Fibroblast of pulmonary artery (primary cell): ENCODE data around the gene CARD10.

ENCODE experiments used
- DNase-seq: peaks from one replicate; pipeline ENCODE4 v3.0.0-alpha.2; 2010; ENCODE audit warnings: low read depth
- H3K4me3 ChIP-seq: replicated peaks from 2 replicates; pipeline ENCODE4 v1.5.1; 2011; ENCODE audit warnings: low read depth, mild to moderate bottlenecking, control low read depth, low read length, moderate library complexity
- TF ChIP-seq, protein P1 (sequence below): IDR thresholded peaks from 2 replicates; pipeline ENCODE4 v1.5.1; 2011; ENCODE audit warnings: mild to moderate bottlenecking, control low read depth, low read length, inconsistent platforms; ENCODE audit errors: missing control alignments

The CARD10 gene

DNA sequence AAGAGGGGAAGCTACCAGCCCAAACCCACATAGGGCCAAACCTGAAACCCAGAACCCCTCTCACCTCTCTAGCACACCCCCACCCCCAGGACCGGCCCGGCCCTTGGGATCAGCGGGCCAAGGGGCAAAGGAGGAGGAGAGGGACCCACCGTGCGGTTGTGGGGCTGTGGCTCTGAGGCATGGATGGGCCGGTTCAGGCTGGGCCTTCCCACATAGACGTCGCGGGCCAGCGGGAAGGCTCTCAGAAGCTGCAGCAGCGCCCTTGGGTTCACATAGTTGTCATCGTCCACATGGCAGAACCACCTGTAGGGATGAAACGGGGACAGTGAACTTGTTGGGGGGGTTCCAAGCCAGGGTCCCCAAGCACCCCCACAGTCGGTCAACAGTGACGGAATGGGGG lies 40.0 kb downstream of the CARD10 start:
- DNase-seq = no peak
- TF ChIP-seq, protein P1, sequence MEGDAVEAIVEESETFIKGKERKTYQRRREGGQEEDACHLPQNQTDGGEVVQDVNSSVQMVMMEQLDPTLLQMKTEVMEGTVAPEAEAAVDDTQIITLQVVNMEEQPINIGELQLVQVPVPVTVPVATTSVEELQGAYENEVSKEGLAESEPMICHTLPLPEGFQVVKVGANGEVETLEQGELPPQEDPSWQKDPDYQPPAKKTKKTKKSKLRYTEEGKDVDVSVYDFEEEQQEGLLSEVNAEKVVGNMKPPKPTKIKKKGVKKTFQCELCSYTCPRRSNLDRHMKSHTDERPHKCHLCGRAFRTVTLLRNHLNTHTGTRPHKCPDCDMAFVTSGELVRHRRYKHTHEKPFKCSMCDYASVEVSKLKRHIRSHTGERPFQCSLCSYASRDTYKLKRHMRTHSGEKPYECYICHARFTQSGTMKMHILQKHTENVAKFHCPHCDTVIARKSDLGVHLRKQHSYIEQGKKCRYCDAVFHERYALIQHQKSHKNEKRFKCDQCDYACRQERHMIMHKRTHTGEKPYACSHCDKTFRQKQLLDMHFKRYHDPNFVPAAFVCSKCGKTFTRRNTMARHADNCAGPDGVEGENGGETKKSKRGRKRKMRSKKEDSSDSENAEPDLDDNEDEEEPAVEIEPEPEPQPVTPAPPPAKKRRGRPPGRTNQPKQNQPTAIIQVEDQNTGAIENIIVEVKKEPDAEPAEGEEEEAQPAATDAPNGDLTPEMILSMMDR = no peak
- H3K4me3 ChIP-seq = no peak overlapping the region

DNA sequence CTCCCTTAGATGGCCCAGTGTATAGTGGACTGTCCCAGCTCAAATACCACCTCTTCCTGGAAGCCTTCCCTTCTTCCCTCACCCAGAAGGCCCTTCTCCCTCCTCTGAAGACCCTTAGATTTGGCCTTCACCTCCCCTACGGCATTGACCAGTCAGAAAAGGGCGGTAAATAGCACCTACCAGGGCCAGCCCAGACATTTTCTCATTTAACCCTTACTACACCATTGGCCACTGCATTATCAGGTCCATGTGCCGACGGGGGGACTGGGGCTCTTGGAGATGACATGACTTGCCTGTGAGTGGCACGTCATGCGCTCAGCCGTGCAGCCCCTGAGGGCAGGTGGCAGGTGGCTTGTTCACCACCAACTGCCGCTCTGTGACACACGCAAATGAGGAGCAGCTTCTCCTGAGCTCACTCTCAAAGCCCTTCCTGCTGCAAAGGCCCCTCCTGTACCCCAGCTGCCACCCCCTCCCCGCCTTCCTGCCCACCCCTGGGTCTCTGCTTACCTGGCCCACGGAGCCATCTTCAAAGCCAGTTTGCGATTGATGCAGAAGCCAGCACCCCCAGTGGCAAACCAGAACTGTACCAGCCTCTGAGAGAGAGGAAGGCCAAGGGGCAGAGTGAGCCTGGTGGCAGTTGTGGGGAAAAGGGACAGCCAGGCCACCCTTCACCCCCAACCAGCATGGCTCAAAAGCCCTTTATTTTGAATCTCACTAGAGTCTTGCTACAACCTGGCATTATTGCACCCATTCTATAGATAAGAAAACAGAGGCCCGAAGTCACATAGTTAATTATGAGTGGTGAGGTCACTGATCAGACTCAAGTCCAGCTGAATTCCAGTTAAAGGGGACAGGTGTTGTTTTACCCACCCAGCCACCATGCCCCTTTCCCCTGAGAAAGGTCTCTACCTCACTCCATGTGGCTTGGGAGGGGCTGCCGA lies 42.6 kb downstream of the CARD10 start:
- H3K4me3 ChIP-seq = no peak overlapping the region
- DNase-seq = no peak
- TF ChIP-seq, protein P1 = no peak

DNA sequence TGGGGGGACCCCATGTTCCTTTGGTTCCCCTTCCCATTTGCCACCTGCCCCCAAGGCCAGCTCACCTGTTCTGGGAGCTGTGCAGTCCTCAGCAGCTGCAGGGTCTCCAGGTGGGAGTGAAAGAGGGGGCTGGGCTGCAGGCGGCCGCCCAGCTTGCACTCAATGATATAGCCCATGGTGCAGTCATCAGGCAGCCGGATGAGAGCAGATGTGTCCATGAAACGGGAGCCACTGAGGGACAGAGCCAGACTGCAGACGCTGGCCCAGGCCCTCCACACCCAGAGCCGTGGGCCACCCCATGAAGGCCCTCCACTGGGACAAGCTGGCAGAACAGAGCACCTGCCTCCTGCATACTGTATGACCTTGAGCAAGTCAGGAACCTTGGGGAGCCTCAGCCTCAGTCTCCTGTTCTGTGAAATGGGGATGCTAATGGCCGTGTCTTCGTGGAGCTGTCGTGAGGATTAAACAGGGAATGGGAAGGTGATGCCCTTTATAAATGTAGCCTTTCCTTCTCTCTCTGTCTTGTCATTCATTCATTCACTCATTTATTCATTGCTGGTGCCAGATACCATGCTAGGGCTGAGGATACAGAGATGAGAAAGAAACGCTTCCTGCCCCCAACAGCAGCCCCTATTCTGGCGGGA lies 44.6 kb downstream of the CARD10 start:
- no peak for DNase-seq
- no peak overlapping the region for H3K4me3 ChIP-seq
- TF ChIP-seq, protein P1 = no peak

DNA sequence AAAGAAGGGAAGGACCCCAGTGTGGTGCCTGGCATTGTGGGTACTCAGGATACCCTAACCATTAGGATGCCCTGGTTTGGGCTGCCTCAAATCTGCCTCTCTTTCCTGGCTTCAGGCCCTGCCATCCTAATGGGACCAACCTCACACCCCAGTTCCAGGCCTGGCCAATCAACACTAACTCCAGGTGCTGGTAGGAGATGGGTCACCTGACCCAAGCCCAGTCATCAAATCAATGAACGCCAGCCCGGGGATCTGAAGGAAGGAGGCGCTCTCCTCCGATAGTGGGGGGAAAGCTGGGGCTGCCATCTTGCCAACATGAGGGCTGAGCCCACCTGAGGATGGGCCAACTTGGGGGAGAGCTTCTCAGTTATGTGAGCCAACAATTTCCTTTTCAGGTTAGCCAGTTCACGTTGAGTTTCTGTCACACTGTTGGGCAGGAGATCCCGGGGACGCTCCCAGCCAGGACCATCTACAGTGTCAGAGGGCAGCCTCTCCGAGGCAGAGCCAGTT lies 45.7 kb downstream of the CARD10 start:
- TF ChIP-seq, protein P1 = no peak
- no peak for DNase-seq
- H3K4me3 ChIP-seq = no peak overlapping the region

DNA sequence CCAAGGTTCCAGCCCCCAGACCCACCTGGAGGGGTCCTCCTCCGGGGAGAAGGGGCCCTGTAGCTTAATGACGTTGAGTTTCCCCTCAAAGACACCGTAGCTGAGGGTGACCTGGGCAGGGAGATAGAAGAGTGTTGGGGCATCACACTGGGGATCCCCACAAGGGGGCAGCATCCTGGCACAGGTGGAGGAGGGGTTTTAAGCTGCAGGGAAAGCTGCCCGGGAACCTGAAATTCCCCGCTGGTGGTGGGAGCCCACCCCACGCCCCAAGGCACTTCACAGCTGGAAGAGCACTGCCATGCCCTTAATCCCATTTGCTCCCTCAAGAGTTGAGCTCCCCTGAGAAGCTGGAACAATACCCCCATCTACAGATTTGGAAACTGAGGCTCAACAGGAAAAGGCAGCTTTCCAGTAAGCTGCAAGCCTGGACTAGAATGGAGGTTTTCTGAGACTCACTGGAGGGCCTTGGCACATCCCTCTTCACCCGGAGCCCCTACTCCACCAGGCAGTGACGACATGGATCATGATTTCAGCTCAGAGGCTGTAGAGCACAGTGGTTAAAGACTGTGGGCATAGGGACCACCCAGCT lies 46.7 kb downstream of the CARD10 start:
- peak; percentile 42 for DNase-seq
- TF ChIP-seq, protein P1 = peak; percentile 64

DNA sequence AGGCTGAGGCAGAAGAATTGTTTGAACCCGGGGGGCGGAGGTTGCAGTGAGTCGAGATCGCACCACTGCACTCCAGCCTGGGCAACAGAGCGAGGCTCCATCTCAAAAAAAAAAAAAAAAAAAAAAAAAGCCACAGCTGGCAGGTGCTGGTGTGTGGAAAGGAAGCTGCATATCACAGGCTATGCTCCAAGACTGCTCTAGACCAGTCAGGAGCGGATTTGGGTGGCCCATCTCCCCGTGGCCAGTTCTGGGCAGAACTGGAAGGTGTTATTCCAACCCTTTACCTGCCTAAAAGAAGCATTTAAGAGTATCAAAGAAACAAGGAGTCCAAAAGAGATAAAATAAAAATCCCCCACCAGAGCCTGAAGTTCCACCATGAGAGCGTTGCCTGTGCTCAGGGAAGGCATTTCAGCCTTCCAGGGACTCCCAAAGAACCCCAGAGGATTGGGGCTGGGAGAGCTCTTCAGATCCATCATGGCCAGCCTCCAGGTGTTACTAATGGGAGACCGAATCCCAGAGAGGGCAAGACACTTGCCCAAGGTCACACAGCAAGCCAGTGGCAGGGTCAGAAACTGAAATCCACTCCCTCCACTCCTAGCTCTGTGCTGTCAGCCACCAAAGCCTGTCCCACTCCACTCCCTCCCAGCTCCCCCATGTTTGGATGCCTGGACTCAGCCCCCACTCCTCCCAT lies 47.3 kb downstream of the CARD10 start:
- no peak overlapping the region for H3K4me3 ChIP-seq
- DNase-seq = no peak
- TF ChIP-seq, protein P1 = no peak

More for the DNA sequence above, 46.7 kb downstream of the CARD10 start:
- H3K4me3 ChIP-seq = no peak overlapping the region
